ENCODE measurements around the gene CHMP1B.
"Not testable (repeated sequence)": the region's sequence is repeated elsewhere in the genome, so short reads cannot be mapped to it uniquely, and the experiment has no call there.

CHMP1B gene

GRCh38 chr18:11842562-11842961 is 8.7 kb upstream of the CHMP1B start:
- DNase-seq, result no peak

GRCh38 chr18:11844436-11844835 is 6.8 kb upstream of the CHMP1B start:
- no peak for DNase-seq

GRCh38 chr18:11845654-11846053 is 5.6 kb upstream of the CHMP1B start:
- DNase-seq, result no peak

- DNase-seq, result no peak
Observed at GRCh38 chr18:11847811-11848210, 3.4 kb upstream of the CHMP1B start.

GRCh38 chr18:11849279-11849678 is 1.9 kb upstream of the CHMP1B start:
- DNase-seq, result no peak

- no peak for DNase-seq
Observed at GRCh38 chr18:11849841-11850634, 1.2 kb upstream of the CHMP1B start.

- DNase-seq, result no peak
Observed at GRCh38 chr18:11850821-11851145, 430 bp upstream of the CHMP1B start.

GRCh38 chr18:11851806-11852337 is 659 bp downstream of the CHMP1B start:
- no peak for DNase-seq

- DNase-seq, result not testable (repeated sequence)
Observed at GRCh38 chr18:11854554-11854953, 3.3 kb downstream of the CHMP1B start.

GRCh38 chr18:11857177-11857887 is 6.1 kb downstream of the CHMP1B start:
- DNase-seq, result peak; percentile 57

GRCh38 chr18:11859282-11859830 is 8.1 kb downstream of the CHMP1B start:
- no peak for DNase-seq

- no peak for DNase-seq
Observed at GRCh38 chr18:11859903-11860407, 8.7 kb downstream of the CHMP1B start.

GRCh38 chr18:11860594-11861450 is 9.6 kb downstream of the CHMP1B start:
- no peak for DNase-seq

GRCh38 chr18:11861583-11862288 is 10.5 kb downstream of the CHMP1B start:
- DNase-seq, result no peak

GRCh38 chr18:11862468-11863137 is 11.4 kb downstream of the CHMP1B start:
- no peak for DNase-seq

GRCh38 chr18:11864471-11864870 is 13.3 kb downstream of the CHMP1B start:
- no peak for DNase-seq

GRCh38 chr18:11865071-11865470 is 13.9 kb downstream of the CHMP1B start:
- DNase-seq, result no peak

- DNase-seq, result no peak
Observed at GRCh38 chr18:11866329-11866728, 15.1 kb downstream of the CHMP1B start.

GRCh38 chr18:11866764-11867163 is 15.6 kb downstream of the CHMP1B start:
- DNase-seq, result no peak

GRCh38 chr18:11868230-11868629 is 17.0 kb downstream of the CHMP1B start:
- no peak for DNase-seq

GRCh38 chr18:11871501-11871900 is 20.3 kb downstream of the CHMP1B start:
- DNase-seq, result no peak
